Forelimb muscle (tissue), 1 donor: ENCODE results near the gene SIPA1. TPM values are rescaled to one million over a fixed set of nuclear protein-coding genes. Genes with fewer than 3 reads are reported as not detected.
A peak's percentile ranks its signal among the peaks of the same experiment; 100 is the strongest.
"Not testable (repeated sequence)": the region's sequence is repeated elsewhere in the genome, so short reads cannot be mapped to it uniquely, and the experiment has no call there.

Experiments
- DNase-seq: peaks from one replicate; pipeline ENCODE4 v3.0.0-alpha.2; 2013; ENCODE audit warnings: low read depth
- polyA plus RNA-seq: library from polyadenylated mRNA; unstranded; fragments of 120-200 nt; gene quantifications from one replicate; pipeline ENCODE4 v1.2.1, GENCODE V29; 2013; ENCODE audit not compliant: insufficient read length

The SIPA1 gene
- polyA plus RNA-seq, 1 donor, result 34.0 TPM

DNA sequence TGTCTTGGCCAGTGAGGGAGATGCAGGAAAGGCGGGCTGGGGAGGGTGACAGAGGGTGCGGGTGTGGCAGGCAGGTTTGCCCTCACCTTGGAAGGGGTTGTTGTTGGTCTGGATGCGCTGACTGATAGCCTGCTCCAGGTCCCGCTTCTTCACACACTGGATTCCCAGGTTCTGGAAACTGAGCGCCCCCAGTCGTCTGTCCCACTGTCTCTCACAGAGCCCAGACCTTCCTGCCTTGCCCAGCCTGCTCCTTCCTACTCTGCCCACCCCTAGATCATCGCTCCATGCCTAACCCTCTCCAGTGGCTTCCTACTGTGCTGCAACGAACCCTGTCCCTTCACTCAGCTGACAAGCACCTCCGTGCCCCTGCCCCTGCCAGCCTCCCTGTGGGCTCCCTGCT, 22.1 kb downstream of the SIPA1 start:
- DNase-seq, result no peak

DNA sequence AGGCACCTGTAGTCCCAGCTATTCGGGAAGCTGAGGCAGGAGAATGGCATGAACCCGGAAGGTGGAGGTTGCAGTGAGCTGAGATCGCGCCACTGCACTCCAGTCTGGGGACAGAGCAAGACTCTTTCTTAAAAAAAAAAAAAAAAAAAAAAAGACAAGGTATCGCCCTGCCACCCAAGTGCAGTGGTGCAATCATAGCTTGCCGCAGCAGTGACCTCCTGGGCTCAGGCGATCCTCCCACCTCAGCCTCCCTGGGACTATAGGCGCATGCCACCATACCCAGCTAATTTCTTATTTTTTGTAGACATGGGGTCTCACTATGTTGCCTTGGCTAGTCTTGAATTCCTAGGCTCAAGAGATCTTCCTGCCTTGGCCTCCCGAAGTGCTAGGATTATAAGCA, 23.0 kb downstream of the SIPA1 start:
- not testable (repeated sequence) for DNase-seq

DNA sequence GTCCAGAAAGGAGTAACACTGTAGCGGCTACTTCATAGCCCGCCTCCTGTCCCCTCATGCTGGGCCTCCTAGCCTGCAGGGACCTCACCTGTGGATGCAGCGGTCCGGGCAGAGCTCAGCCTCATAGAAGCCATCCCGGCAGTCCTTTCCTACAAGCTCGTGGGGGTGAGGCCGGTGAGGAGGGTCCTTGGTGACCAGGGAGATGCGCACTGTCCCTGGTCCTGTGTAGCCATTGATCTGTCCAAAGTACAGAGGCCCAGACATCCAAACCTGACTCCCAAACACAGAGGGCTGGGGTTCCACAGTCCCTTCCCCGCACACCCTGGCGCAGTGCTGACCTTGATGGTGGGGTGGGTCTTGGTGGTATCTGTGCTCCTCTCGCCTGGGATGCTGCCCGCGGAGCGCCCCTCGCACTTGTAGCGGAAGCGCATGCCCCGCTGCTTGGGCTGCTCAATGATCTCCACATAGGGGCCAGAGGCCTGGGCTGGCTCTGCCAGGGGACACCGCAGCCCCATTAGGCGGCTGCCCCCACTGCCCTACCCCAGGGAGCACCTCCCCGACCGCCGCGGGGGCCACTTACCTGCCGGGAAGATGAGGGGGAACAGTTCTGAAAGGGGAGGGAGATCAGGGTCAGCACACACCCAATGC, 23.8 kb downstream of the SIPA1 start:
- DNase-seq, result no peak

DNA sequence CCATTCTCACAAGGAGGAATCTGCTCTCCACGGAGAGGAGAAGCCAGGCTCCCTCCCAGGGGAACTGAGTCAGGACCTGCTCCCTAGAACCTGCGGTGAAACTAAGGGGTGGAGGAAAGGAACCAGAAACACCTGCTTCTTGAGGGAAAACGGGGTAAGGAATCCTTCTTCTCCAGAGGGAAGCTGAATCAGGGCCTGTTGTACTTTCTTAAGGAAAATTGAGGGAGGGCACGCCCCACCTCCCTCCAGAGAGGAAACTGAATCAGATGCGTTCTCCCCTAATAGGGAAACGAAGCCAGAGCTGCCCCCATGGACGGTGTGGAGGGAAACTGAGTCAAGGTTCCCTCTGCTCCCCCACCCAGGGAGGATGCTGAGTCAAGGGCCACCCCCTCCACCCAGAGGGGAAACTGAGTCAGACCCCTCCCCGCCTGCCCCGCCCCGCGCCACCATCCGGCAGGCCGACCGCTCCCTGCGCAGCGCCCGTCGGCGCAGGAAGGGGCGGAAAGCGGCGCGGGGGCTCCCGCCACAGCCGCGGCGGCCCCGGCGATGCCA, 24.4 kb downstream of the SIPA1 start:
- DNase-seq, result no peak

DNA sequence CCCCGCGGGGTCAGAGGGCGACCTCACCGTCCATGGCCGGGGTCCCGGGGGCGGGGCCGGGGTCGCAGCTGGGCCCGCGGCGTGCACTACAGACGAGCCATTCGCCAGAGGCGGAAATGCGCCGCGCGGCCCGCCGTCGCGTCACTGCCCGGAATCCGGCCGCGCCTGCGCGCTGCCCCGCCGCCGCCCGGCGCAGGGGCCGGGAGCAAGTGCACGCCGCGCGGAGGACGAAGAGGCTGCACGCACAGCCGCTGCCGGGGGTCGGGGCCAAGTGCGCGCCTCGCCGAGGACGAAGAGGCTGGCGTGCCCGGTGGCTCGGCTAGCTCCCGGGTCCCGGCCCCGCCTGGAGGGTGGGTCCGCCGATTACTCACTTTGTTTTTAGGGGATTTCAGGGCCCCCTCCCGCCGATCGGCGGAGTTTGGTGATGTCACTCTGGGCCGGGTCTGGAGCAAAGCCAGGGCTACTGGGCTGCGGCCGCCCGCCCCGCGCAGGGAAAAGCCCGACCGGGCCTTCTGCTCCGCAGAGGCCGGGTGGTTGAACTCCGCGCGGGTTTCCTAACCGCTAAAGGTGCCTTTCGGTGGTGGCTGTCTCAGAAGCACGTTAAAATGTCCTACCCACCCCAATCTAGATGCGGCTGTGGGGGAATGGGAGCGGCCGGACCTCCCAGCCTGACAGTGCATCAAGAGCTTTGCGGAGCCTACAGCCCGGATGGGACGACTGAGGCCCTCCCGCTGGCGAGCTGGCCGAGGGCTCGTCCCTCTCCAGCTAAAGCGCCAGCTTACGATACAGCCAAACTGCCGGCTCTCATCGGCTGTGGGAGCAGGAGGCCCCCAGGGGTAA, 25.1 kb downstream of the SIPA1 start, which contains the start of gene RELA:
RELA (minus strand) TSS at position 118 of the 840 bp plus-strand sequence; CDS start at position 34, 84 bp downstream.
- DNase-seq, result peak; percentile 84

DNA sequence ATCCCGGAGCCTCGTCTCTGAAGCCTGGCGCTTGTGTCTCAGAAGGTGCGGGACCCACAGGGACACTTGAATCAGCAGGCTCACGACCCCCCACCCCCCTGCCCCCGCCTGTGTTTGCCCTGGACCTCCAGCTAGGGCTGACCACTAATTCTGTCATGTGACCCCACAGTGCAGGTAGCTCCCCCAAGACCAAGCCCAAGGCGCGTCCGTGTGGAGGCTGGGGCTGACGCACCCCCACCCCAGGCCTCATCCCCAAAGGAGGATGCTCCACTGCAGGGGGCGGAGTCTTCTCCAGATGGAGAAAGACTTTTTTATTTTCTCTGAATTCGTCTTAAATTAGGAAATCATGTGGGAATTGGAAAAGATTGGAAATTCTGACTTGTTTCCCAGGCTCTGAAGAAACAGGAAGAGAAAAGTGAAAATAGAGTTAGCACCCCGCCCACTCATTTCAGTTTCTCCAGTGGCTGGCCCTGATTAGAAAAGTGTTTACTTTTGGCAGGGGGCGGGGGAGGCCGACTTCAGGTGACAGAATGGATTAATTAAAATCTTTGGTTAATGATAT, 25.8 kb downstream of the SIPA1 start:
- DNase-seq, result peak; percentile 83

GRCh38 chr11:65672180-65672860, 34.4 kb downstream of the SIPA1 start:
- DNase-seq, result no peak

DNA sequence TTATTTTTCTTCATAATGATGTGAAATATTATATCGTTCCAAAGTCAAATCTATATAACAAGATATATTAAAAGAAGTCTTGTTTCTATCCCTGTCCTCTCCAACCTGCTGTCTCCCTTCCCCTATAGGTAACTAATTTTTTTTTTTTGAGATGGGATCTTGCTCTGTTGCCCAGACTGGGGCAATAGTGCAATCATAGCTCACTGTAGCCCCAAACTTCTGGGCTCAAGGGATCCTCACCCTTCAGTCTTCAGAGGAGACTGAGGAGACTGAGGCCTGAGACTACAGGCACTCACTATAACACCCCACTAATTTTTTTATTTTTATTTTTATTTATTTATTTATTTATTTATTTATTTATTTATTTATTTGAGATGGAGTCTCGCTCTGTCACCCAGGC, 35.1 kb downstream of the SIPA1 start:
- no peak for DNase-seq

DNA sequence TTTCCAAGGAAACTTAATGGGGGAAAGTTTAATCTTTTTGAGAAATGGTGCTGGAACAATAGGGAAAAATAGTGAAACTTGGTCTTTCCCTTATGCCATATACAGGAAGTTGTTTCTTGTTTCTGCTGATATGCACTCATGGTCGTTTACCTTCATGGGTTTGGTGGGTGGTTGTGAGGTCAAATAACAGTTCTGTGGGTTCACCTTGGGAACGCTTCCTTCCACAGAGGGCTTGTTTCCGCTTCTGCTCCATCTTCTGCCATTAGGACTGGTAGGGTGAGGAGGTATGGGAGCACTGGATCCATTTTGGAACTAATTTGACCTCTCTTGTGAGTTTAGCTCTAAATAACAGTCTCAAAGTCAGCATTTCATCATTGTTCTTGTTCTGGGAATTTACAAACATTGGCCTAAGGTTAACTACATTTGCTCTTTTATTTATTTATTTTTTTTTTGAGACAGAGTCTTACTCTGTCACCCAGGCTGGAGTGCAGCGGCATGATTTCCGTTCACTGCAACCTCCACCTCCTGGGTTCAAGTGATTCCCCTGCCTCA, 42.4 kb downstream of the SIPA1 start:
- no peak for DNase-seq

DNA sequence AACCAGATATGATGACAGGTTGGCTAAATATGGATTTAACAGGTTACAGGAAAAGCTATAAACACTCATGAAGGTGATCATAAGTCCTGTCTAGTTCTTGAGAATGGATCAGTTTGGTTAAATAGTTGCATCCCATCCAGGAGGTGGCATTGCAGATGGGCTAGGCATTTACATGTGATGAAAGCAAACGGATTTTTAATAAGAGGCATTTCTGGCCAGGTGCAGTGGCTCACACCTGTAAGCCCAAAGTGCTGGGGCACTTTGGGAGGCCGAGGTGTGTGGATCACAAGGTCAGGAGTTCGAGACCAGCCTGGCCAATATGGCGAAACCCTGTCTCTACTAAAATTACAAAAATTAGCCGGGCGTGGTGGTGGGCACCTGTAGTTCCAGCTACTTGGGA, 45.6 kb downstream of the SIPA1 start:
- DNase-seq, result not testable (repeated sequence)

- no peak for DNase-seq
These were observed 48.1 kb downstream of the SIPA1 start for GRCh38 chr11:65685981-65686380.

GRCh38 chr11:65691847-65692246, 53.9 kb downstream of the SIPA1 start:
- DNase-seq, result not testable (repeated sequence)

DNA sequence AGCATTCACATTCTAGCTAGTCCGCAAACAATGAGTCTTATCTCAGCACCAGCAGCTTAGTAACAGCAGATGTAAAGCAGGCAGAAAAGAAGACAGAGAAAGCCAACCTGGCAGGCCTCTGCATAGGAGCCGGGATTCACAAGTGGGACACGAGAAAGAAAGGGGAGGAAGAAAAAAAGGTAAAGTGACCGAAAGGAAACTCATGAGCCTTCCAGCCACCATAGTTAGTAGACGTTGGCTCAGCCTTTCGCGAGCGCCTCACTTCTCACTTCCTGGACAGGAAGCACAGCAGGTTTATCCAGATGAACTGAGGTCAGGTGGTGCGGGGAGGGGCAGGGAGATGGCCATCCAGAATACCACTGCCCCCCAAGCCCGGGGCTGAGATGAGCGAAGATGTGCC, 54.5 kb downstream of the SIPA1 start:
- no peak for DNase-seq

DNA sequence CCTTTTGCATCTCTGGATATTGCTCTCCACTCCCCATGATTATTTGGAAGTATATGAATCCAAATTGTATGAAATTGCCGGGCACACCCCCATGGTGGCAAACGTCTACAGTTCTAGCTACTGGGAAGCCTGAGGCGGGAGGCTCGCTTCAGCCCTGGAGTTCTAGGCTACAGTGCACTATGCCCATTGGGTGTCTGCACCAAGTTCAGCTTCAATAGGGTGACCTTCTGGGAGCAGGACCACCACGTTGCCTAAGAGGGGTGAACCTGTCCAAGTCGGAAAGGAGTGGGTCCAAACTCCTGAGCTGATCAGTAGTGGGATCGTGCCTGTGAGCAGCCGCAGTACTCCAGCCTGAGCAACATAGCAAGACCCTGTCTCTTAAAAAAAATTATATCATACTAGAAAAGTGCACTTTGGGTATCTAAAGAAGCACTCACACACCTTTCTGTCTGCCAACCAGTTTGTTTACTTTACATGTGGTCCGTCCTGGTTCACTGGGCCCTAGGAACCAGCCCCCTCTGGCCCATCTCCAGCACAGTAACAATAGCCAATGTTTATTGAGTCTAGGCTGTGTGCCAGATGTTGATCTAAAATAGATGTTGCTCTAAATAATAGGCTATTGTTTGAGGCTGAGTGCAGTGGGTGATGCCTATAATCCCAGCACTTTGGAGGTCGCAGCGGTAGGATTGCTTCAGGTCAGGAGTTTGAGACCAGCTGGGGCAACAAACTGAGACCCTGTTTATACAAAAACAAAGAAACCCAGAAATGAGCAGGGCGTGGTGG, 57.7 kb downstream of the SIPA1 start:
- DNase-seq, result no peak

GRCh38 chr11:65696802-65697552, 59.1 kb downstream of the SIPA1 start:
- DNase-seq, result no peak

- no peak for DNase-seq
These were observed 60.3 kb downstream of the SIPA1 start for GRCh38 chr11:65698205-65698604.

- DNase-seq, result no peak
These were observed 61.4 kb downstream of the SIPA1 start for GRCh38 chr11:65699306-65699705.

DNA sequence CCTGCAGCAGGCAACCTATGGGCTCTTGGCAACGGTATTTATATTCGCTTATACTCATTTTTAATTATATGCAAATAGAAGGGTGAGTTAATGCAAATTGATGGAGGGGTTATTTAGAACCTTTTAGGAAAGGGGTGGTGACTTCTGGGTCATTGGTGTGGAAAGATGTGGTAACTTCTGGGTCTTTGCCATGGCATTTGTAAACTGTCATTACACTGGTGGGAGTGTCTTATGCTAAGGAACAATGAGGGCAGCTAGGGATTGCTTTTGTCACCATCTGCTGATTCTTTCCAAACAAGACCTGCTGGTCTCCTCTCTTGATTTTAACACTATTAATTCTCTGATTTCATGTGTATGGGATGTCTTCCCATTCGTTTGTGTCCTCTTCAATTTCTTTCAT, 62.5 kb downstream of the SIPA1 start:
- no peak for DNase-seq
